ENCODE measurements around the gene CDA.

- TF ChIP-seq POLR2A (IDR thresholded peaks at IDR 0.05; ENCODE audit: low read depth, low read length) (no peak), POLR2AphosphoS5 (IDR thresholded peaks at IDR 0.05; ENCODE audit: low read depth, low read length) (no peak), TAF1 (IDR thresholded peaks at IDR 0.05; ENCODE audit: low read depth, low read length) (no peak)
These were observed 28.1 kb downstream of the CDA start for GRCh38 chr1:20616847-20617487.

Data from GM12891 (cell line).